Astrocyte of the hippocampus (primary cell): ENCODE measurements around the gene SLC26A9.
"Not testable (repeated sequence)": the region's sequence is repeated elsewhere in the genome, so short reads cannot be mapped to it uniquely, and the experiment has no call there.

Experiments
- DNase-seq: peaks from one replicate; pipeline ENCODE4 v3.0.0; 2011; ENCODE audit warnings: low read depth, low spot score

The SLC26A9 gene

GRCh38 chr1:205926636-205927035 lies 16.6 kb downstream of the SLC26A9 start:
- DNase-seq: no peak

DNA sequence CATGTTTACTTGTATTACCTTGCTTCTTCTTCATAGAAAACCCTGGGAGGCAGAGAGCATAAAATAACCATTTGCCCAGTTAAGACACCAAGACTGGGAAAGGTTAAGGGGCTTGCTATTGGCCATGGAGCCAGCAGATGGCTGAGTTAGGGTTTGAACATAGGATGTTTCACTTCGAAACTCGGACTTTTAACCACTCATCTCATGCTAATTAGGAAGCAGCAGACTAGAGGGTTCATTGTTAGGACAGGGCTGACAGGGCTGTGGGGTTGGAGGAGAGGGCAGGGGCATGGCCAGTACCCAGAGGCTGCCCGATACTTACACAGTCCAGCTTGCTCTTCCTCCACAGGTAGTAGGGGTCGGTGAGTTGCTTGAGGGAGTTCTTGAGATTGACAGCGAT lies 17.0 kb downstream of the SLC26A9 start:
- no peak for DNase-seq

- peak; percentile 85 for DNase-seq
Measured at GRCh38 chr1:205925736-205926135, 17.5 kb downstream of the SLC26A9 start.

GRCh38 chr1:205924460-205924790 lies 18.8 kb downstream of the SLC26A9 start:
- DNase-seq: no peak

- no peak for DNase-seq
Measured at GRCh38 chr1:205923651-205924459, 19.4 kb downstream of the SLC26A9 start.

GRCh38 chr1:205922806-205923205 lies 20.4 kb downstream of the SLC26A9 start:
- DNase-seq: no peak

- no peak for DNase-seq
Measured at GRCh38 chr1:205922314-205922713, 20.9 kb downstream of the SLC26A9 start.

DNA sequence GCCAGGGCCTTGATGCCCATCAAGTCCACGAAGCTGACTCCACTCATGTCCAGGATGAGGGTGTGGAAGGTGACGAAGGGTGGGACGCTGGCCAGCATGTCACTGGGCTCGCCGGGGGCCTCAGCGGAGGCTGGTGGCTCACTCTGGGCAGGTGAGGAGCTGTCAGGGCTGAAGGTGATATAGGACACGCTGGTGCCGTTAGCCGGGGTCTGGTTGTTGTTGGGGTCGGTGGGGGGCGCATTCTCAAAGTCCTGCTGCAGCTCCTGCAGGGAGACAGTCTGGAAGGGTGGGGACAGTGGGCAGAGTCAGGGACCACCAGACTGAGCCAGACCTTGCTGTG lies 21.7 kb downstream of the SLC26A9 start:
- DNase-seq: no peak

GRCh38 chr1:205920861-205921569 lies 22.2 kb downstream of the SLC26A9 start:
- DNase-seq: no peak

DNA sequence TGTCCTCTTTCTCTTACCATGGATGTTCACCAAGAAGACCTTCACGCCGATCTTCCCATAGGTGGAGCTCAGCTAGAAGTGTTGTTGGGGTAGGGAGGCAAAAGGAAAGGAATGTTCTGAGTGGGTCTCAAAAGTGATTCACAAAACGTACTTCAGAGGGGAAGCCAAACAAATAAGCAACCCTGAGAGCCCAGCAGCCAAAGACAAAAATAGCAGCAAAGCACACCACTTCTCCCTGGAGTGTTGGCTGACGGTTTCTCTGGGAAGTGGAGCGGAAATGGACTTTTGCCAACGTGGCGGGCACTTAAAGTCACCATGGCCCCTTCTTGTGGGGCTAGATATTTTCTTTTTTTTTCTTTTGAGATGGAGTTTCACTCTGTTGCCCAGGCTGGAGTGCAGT lies 23.1 kb downstream of the SLC26A9 start:
- peak; percentile 65 for DNase-seq

- DNase-seq: peak; percentile 92
Measured at GRCh38 chr1:205918955-205919746, 24.1 kb downstream of the SLC26A9 start.

- DNase-seq: no peak
Measured at GRCh38 chr1:205917466-205918238, 25.6 kb downstream of the SLC26A9 start.

- DNase-seq: no peak
Measured at GRCh38 chr1:205916541-205916940, 26.7 kb downstream of the SLC26A9 start.

- DNase-seq: no peak
Measured at GRCh38 chr1:205915354-205915990, 27.8 kb downstream of the SLC26A9 start.

- no peak for DNase-seq
Measured at GRCh38 chr1:205914730-205915129, 28.5 kb downstream of the SLC26A9 start.

GRCh38 chr1:205914155-205914507 lies 29.1 kb downstream of the SLC26A9 start:
- DNase-seq: no peak

GRCh38 chr1:205913451-205914154 lies 29.7 kb downstream of the SLC26A9 start:
- peak; percentile 94 for DNase-seq

GRCh38 chr1:205907794-205908193 lies 35.5 kb downstream of the SLC26A9 start:
- peak; percentile 52 for DNase-seq

DNA sequence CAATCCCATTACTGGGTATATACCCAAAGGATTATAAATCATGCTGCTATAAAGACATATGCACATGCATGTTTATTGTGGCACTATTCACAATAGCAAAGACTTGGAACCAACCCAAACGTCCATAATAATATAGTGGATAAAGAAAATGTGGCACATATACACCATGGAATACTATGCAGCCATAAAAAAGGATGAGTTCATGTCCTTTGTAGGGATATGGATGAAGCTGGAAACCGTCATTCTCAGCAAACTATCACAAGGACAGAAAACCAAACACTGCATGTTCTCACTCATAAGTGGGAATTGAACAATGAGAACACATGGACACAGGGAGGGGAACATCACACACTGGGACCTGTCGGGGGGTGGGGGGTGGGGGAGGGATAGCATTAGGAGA lies 38.2 kb downstream of the SLC26A9 start:
- not testable (repeated sequence) for DNase-seq

DNA sequence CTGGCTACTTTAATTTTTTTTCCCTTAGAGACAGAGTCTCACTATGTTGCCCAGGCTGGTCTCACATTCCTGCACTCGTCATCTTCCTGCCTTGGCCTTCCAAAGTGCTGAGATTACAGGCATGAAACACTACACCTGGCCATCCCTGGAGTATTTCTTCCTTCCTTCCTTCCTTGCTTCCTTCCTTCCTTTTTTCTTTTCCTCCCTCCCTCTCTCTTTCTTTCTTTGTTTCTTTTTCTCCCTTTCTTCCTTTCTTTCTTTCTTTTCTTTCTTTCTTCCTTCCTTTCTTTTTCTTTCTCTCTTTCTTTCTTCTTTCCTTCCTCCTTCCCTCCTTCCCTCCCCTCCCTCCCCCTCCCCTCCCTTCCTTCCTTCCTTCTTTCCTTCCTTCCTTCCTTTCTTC lies 46.9 kb downstream of the SLC26A9 start:
- DNase-seq: no peak

DNA sequence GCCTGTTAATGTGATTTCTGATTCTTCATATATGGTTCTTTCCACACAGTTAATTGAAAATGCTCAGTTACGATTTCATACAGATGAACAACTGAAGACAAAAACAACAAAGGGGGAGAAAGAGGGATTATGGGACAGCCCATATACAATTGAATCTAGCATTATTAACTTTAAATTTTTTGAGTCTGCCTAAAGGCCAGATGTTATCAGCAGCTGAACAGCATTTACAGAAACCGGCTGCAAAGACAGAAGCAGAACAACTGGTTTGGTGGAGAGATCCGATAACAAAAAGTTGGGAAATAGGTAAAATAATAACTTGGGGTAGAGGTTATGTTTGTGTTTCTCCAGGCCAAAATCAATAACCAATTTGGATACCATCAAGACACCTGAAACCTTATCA lies 49.1 kb downstream of the SLC26A9 start:
- DNase-seq: not testable (repeated sequence)
